ENCODE data around the gene FXYD7.

The FXYD7 gene

GRCh38 chr19:35202722-35203688 is 60.0 kb downstream of the FXYD7 start:
- DNase-seq (ENCODE audit: low read depth): no peak

Measured in stimulated activated CD8-positive, alpha-beta memory T cell treated with anti-CD3 and anti-CD28 coated beads, Interleukin-15, amount 100 ng/mL, for 1 hour (primary cell).